Heart left ventricle (tissue), 16 donors: ENCODE data around the gene CELF2. TPM values are rescaled to one million over a fixed set of nuclear protein-coding genes. Genes with fewer than 3 reads are reported as not detected.

ENCODE experiments used
- ATAC-seq, 4 donors: fragments of 200-7000 bp; cut with Tn5 transposase; one replicate each; pipeline ENCODE4 v1.9.1; 2020 to 2022; ENCODE audit warnings: moderate library complexity in 4 of 4, mild to moderate bottlenecking in 3 of 4, moderate number of reproducible peaks in 1 of 4
- DNase-seq, 5 donors: peaks; one replicate each; pipeline ENCODE4 v3.0.0-alpha.2; 2020
- H3K27ac ChIP-seq, 12 donors: fragments of 200-600 bp; sonication (generic) in 4 of 12; one replicate each; pipeline versions ENCODE4 v1.5.0 to v1.8.0; 2016 to 2022; ENCODE audit warnings: mild to moderate bottlenecking in 2 of 12
- H3K27me3 ChIP-seq, 9 donors: fragments of 200-600 bp; sonication (generic) in 2 of 9; one replicate each; pipeline versions ENCODE4 v1.5.1 to v1.8.0; 2016 to 2022; ENCODE audit warnings: mild to moderate bottlenecking in 3 of 9
- H3K36me3 ChIP-seq, 9 donors: fragments of 200-600 bp; sonication (generic) in 2 of 9; one replicate each; pipeline versions ENCODE4 v1.5.0 to v1.8.0; 2018 to 2022; ENCODE audit warnings: mild to moderate bottlenecking in 2 of 9
- H3K4me1 ChIP-seq, 12 donors: fragments of 200-600 bp; sonication (generic) in 4 of 12; one replicate each; pipeline versions ENCODE4 v1.5.0 to v1.8.0; 2016 to 2022; ENCODE audit warnings: mild to moderate bottlenecking in 3 of 12
- H3K4me3 ChIP-seq, 12 donors: fragments of 200-600 bp; sonication (generic) in 4 of 12; one replicate each; pipeline versions ENCODE4 v1.5.0 to v1.8.0; 2017 to 2022; ENCODE audit warnings: mild to moderate bottlenecking in 9 of 12, moderate library complexity in 4 of 12
- H3K9me3 ChIP-seq, 12 donors: fragments of 200-600 bp; sonication (generic) in 4 of 12; one replicate each; pipeline versions ENCODE4 v1.5.0 to v1.8.0; 2016 to 2022; ENCODE audit warnings: mild to moderate bottlenecking in 1 of 12
- CTCF ChIP-seq, 12 donors: fragments of 200-600 bp; sonication (generic) in 4 of 12; IDR thresholded peaks; one replicate each; pipeline versions ENCODE4 v1.5.0 to v1.8.0; 2018 to 2022; ENCODE audit warnings: antibody characterized with exemption in 12 of 12, mild to moderate bottlenecking in 5 of 12
- POLR2A ChIP-seq, 2 donors: fragments of 450-650 bp; IDR thresholded peaks; one replicate each; pipeline ENCODE4 v1.6.1; 2017; ENCODE audit warnings: antibody characterized with exemption in 2 of 2, mild to moderate bottlenecking in 2 of 2, moderate library complexity in 2 of 2
- WGBS, 4 donors: extraction: QIAGEN DNeasy Blood & Tissue Kit in 2 of 4; methylation state at CpG; one replicate each; pipeline versions ENCODE4 v1.1.5 to v1.1.7; 2013 to 2018; 5-methylcytosine and 5-hydroxymethylcytosine counted together
- intact Hi-C, 10 donors: fragments of 100-400 bp; cut with DNase I; formaldehyde crosslinking; loops; one replicate each; pipeline versions ENCODE4 v1.11.1 to v1.14.2; 2022
- polyA plus RNA-seq, 2 donors: library from polyadenylated mRNA; stranded (reverse); fragments of 200-250 nt; gene quantifications; one replicate each; pipeline ENCODE4 v1.2.3, GENCODE V29; 2013
- total RNA-seq, 9 donors: library from RNA; depleted of rRNA in 2 of 9; stranded (reverse); fragments of >200 nt in 2 of 9; fragmentation: NEBNext Ultra II Directional in 3 of 9; extraction: Animal tissue kit (Norgen Biotek cat#: 25700) in 3 of 9; gene quantifications; one replicate each; pipeline versions ENCODE4 v1.1.0 to v1.2.4, GENCODE V29; 2016 to 2023
- donor health status: ischemic (EF 13 %, LVEDD 7.1; RV severe dilation, severe dysfunction).
- donor health status: healthy with polysubstance abuse.
- donor health status: DM: no; HTN: yes; CAD: no.
- donor health status: DM: no; HTN: no; CAD: no.
- donor health status: ischemic (EF 25% LVEDD 6.9; RV normal size, moderate dysfunction).
- donor health status: ischemic (EF 25% LVEDD 5.7; RV mildly dilated, moderate dysfunction).
- donor health status: healthy.
- donor health status: DM: yes; HTN: yes; CAD: no.
- donor health status: ischemic (EF 35%, LVEDD 5.7; RV mildly dilated, moderate dysfunction).
- donor health status: nonischemic (EF 11% LVEDD 7.7; RV severe dilation, severe dysfunction).
- donor health status: DM: yes; HTN: yes; CAD: no.
- donor health status: PGD.
- donor health status: ischemic (EF 29% LVEDD 5.4; RV normal size, mild dysfunction).
- donor health status: nonischemic (EF 23%, LVEDD 6.1; RV moderate dilation, normal function).

The CELF2 gene
- total and polyA plus RNA-seq, 11 donors, result 14.2 to 103 (median 67.1) TPM

GRCh38 chr10:11297136-11297535 is 279.5 kb downstream of the CELF2 start:
- Histone ChIP-seq H3K27me3 (no peaks in the 10 kb centered on the region), H3K9me3 (no peaks in the 10 kb centered on the region), H3K4me1 (peaks cover 0 to 4% (median 0%) of the 10 kb centered on the region in 12 donors), H3K4me3 (no peak overlapping the region), H3K36me3 (peaks cover 0 to 94% (median 63%) of the 10 kb centered on the region in 9 donors), H3K27ac (no peak overlapping the region)
- intact Hi-C loops, result no loop called here
- 91 to 95% (median 94%) methylated on average over 8 of the region's 8 CpGs for WGBS, 4 donors
- ATAC-seq, result no peak
- no peak for DNase-seq
- TF ChIP-seq POLR2A (IDR thresholded peaks at IDR 0.05) (no peak), CTCF (IDR thresholded peaks at IDR 0.05) (no peak)

- H3K4me3 ChIP-seq, result no peak overlapping the region
- H3K27ac ChIP-seq, result no peak overlapping the region
- no peak for TF ChIP-seq POLR2A (IDR thresholded peaks at IDR 0.05)
- TF ChIP-seq CTCF (IDR thresholded peaks at IDR 0.05), result no peak
- intact Hi-C loops, result no loop called here
- H3K36me3 ChIP-seq, result peaks cover 0 to 94% (median 63%) of the 10 kb centered on the region in 9 donors
- DNase-seq (no peak), ATAC-seq (peak in 3 of 4 donors; percentile 28 to 43 (median 30))
- H3K27me3 ChIP-seq, result no peaks in the 10 kb centered on the region
- peaks cover 0 to 4% (median 0%) of the 10 kb centered on the region in 12 donors for H3K4me1 ChIP-seq
- no peaks in the 10 kb centered on the region for H3K9me3 ChIP-seq
- WGBS, 4 donors, result 75 to 85% (median 81%) methylated on average over 5 of the region's 5 CpGs
Measured at GRCh38 chr10:11298116-11298515, 280.4 kb downstream of the CELF2 start.

GRCh38 chr10:11299125-11299524 is 281.5 kb downstream of the CELF2 start:
- TF ChIP-seq CTCF (IDR thresholded peaks at IDR 0.05), result no peak
- H3K27ac ChIP-seq, result no peak overlapping the region
- peaks cover 0 to 94% (median 67%) of the 10 kb centered on the region in 9 donors for H3K36me3 ChIP-seq
- H3K4me3 ChIP-seq, result no peak overlapping the region
- ATAC-seq (no peak), DNase-seq (no peak)
- no peaks in the 10 kb centered on the region for H3K27me3 ChIP-seq
- H3K9me3 ChIP-seq, result peaks cover 0 to 4% (median 0%) of the 10 kb centered on the region in 12 donors
- WGBS, 4 donors, result 75 to 95% (median 90%) methylated on average over 11 of the region's 11 CpGs
- H3K4me1 ChIP-seq, result peaks cover 0 to 4% (median 0%) of the 10 kb centered on the region in 12 donors
- intact Hi-C loops, result no loop called here

- 89 to 95% (median 91%) methylated on average over 8 of the region's 8 CpGs for WGBS, 4 donors
- no peak for DNase-seq
- no peak overlapping the region for H3K4me3 ChIP-seq
- intact Hi-C loops, result no loop called here
- no peaks in the 10 kb centered on the region for H3K27me3 ChIP-seq
- no peak overlapping the region for H3K27ac ChIP-seq
- no peak for ATAC-seq
- TF ChIP-seq POLR2A (IDR thresholded peaks at IDR 0.05) (no peak), CTCF (IDR thresholded peaks at IDR 0.05) (no peak)
- peaks cover 0 to 7% (median 0%) of the 10 kb centered on the region in 12 donors for H3K9me3 ChIP-seq
- H3K4me1 ChIP-seq, result peaks cover 0 to 4% (median 0%) of the 10 kb centered on the region in 12 donors
- peaks cover 0 to 94% (median 69%) of the 10 kb centered on the region in 9 donors for H3K36me3 ChIP-seq
Measured at GRCh38 chr10:11300026-11300425, 282.4 kb downstream of the CELF2 start.
